ENCODE measurements around the gene SNX24.

Gene SNX24

GRCh38 chr5:123012321-123012720, 166.9 kb downstream of the SNX24 start (continued):
- no peak for TF ChIP-seq CSDC2 (CRISPR knock-in tag; IDR thresholded peaks at IDR 0.05)
- TF ChIP-seq SNAI2 (CRISPR knock-in tag; IDR thresholded peaks at IDR 0.05): no peak
- TF ChIP-seq ZNF565 (CRISPR knock-in tag; conservative IDR thresholded peaks at IDR 0.05; ENCODE audit: low read depth): no peak
- TF ChIP-seq, protein P1, sequence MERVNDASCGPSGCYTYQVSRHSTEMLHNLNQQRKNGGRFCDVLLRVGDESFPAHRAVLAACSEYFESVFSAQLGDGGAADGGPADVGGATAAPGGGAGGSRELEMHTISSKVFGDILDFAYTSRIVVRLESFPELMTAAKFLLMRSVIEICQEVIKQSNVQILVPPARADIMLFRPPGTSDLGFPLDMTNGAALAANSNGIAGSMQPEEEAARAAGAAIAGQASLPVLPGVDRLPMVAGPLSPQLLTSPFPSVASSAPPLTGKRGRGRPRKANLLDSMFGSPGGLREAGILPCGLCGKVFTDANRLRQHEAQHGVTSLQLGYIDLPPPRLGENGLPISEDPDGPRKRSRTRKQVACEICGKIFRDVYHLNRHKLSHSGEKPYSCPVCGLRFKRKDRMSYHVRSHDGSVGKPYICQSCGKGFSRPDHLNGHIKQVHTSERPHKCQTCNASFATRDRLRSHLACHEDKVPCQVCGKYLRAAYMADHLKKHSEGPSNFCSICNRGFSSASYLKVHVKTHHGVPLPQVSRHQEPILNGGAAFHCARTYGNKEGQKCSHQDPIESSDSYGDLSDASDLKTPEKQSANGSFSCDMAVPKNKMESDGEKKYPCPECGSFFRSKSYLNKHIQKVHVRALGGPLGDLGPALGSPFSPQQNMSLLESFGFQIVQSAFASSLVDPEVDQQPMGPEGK (CRISPR knock-in tag; IDR thresholded peaks at IDR 0.05; ENCODE audit: borderline replicate concordance): no peak

DNA sequence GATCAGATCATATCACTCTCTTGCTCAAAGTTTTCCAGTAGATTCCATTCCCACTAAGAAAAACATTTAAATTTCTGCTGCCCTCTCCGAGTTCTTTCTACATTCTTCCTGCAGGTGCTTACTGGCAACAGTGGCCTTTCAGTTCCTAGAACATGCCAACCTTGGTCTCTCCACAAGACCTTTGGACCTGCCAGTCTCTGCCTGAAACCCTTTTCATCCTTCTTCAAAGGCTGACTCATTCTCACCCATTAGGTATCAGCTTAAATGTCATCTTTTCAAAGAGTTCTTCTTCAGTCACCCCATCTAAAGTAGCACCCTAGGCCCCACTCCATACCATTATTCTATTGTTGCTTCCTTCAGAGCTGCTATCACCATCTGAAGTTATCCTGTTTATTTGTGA, 169.3 kb downstream of the SNX24 start:
- no peak for ATAC-seq
- no peak for TF ChIP-seq TCF4 (CRISPR knock-in tag; IDR thresholded peaks at IDR 0.05; ENCODE audit: borderline replicate concordance)
- TF ChIP-seq, protein P1 (CRISPR knock-in tag; IDR thresholded peaks at IDR 0.05; ENCODE audit: borderline replicate concordance): no peak
- no peak for TF ChIP-seq ARNTL (CRISPR knock-in tag; IDR thresholded peaks at IDR 0.05; ENCODE audit: borderline replicate concordance, low read depth)
- no peak for TF ChIP-seq ZNF70 (CRISPR knock-in tag; IDR thresholded peaks at IDR 0.05)
- TF ChIP-seq CREB5 (CRISPR knock-in tag; IDR thresholded peaks at IDR 0.05; ENCODE audit: low read depth): no peak
- TF ChIP-seq ISL1 (CRISPR knock-in tag; IDR thresholded peaks at IDR 0.05): no peak
- no peak for TF ChIP-seq GLIS3 (CRISPR knock-in tag; IDR thresholded peaks at IDR 0.05)
- no peak for TF ChIP-seq ZNF8 (CRISPR knock-in tag; IDR thresholded peaks at IDR 0.05)
- TF ChIP-seq, protein P2, sequence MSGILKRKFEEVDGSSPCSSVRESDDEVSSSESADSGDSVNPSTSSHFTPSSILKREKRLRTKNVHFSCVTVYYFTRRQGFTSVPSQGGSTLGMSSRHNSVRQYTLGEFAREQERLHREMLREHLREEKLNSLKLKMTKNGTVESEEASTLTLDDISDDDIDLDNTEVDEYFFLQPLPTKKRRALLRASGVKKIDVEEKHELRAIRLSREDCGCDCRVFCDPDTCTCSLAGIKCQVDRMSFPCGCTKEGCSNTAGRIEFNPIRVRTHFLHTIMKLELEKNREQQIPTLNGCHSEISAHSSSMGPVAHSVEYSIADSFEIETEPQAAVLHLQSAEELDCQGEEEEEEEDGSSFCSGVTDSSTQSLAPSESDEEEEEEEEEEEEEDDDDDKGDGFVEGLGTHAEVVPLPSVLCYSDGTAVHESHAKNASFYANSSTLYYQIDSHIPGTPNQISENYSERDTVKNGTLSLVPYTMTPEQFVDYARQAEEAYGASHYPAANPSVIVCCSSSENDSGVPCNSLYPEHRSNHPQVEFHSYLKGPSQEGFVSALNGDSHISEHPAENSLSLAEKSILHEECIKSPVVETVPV (CRISPR knock-in tag; IDR thresholded peaks at IDR 0.05): no peak

DNA sequence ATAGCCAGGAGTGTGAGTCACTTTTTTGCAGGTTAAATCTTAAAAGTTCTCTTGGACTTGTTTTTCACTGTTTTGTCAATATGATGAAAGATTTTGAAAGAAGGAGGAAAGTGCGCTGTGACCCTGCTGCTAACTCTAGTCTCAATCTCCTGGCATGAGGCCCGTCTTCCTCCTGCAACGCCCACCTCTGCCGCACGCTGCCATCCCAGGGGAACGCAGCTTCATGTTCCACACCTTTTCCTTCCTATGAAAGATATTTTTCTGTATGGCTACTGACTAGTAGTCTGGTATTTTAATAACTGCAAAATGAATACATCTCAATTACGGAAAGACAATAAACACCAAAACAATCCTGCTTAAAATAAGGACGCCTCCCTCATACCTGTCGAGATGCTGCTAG, 182.8 kb downstream of the SNX24 start:
- no peak for ATAC-seq
- TF ChIP-seq GLIS3 (CRISPR knock-in tag; IDR thresholded peaks at IDR 0.05) (no peak), RARB (CRISPR knock-in tag; IDR thresholded peaks at IDR 0.05) (no peak)

- TF ChIP-seq OSR1 (CRISPR knock-in tag; IDR thresholded peaks at IDR 0.05) (no peak), GLIS3 (CRISPR knock-in tag; IDR thresholded peaks at IDR 0.05) (no peak), BACH2 (CRISPR knock-in tag; IDR thresholded peaks at IDR 0.05; ENCODE audit: borderline replicate concordance) (no peak), ZC3H10 (CRISPR knock-in tag; IDR thresholded peaks at IDR 0.05) (no peak), ARNTL (CRISPR knock-in tag; IDR thresholded peaks at IDR 0.05; ENCODE audit: borderline replicate concordance, low read depth) (no peak), ISL1 (CRISPR knock-in tag; IDR thresholded peaks at IDR 0.05) (no peak), RARB (CRISPR knock-in tag; IDR thresholded peaks at IDR 0.05) (no peak), CSDC2 (CRISPR knock-in tag; IDR thresholded peaks at IDR 0.05) (no peak), ZNF565 (CRISPR knock-in tag; conservative IDR thresholded peaks at IDR 0.05; ENCODE audit: low read depth) (no peak), ZNF8 (CRISPR knock-in tag; IDR thresholded peaks at IDR 0.05) (no peak), CREB5 (CRISPR knock-in tag; IDR thresholded peaks at IDR 0.05; ENCODE audit: low read depth) (no peak), ZFP30 (CRISPR knock-in tag; IDR thresholded peaks at IDR 0.05) (no peak)
- TF ChIP-seq, protein P3, sequence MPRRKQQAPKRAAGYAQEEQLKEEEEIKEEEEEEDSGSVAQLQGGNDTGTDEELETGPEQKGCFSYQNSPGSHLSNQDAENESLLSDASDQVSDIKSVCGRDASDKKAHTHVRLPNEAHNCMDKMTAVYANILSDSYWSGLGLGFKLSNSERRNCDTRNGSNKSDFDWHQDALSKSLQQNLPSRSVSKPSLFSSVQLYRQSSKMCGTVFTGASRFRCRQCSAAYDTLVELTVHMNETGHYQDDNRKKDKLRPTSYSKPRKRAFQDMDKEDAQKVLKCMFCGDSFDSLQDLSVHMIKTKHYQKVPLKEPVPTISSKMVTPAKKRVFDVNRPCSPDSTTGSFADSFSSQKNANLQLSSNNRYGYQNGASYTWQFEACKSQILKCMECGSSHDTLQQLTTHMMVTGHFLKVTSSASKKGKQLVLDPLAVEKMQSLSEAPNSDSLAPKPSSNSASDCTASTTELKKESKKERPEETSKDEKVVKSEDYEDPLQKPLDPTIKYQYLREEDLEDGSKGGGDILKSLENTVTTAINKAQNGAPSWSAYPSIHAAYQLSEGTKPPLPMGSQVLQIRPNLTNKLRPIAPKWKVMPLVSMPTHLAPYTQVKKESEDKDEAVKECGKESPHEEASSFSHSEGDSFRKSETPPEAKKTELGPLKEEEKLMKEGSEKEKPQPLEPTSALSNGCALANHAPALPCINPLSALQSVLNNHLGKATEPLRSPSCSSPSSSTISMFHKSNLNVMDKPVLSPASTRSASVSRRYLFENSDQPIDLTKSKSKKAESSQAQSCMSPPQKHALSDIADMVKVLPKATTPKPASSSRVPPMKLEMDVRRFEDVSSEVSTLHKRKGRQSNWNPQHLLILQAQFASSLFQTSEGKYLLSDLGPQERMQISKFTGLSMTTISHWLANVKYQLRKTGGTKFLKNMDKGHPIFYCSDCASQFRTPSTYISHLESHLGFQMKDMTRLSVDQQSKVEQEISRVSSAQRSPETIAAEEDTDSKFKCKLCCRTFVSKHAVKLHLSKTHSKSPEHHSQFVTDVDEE (CRISPR knock-in tag; IDR thresholded peaks at IDR 0.05): no peak
- TF ChIP-seq, protein P4, sequence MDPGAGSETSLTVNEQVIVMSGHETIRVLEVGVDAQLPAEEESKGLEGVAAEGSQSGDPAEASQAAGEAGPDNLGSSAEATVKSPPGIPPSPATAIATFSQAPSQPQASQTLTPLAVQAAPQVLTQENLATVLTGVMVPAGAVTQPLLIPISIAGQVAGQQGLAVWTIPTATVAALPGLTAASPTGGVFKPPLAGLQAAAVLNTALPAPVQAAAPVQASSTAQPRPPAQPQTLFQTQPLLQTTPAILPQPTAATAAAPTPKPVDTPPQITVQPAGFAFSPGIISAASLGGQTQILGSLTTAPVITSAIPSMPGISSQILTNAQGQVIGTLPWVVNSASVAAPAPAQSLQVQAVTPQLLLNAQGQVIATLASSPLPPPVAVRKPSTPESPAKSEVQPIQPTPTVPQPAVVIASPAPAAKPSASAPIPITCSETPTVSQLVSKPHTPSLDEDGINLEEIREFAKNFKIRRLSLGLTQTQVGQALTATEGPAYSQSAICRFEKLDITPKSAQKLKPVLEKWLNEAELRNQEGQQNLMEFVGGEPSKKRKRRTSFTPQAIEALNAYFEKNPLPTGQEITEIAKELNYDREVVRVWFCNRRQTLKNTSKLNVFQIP (CRISPR knock-in tag; IDR thresholded peaks at IDR 0.05; ENCODE audit: borderline replicate concordance, low read depth): no peak
- ATAC-seq: no peak
These were observed 187.8 kb downstream of the SNX24 start for GRCh38 chr5:123033157-123033671.
